Stimulated activated CD4-positive, alpha-beta T cell treated with anti-CD3 and anti-CD28 coated beads, Interleukin-15, amount 100 ng/mL, for 24 hours (primary cell): Measurements from ENCODE around the gene PPP1R13B.

Source experiments
- DNase-seq: peaks from one replicate; pipeline ENCODE4 v3.0.0-alpha.2; 2020

Gene PPP1R13B

DNA sequence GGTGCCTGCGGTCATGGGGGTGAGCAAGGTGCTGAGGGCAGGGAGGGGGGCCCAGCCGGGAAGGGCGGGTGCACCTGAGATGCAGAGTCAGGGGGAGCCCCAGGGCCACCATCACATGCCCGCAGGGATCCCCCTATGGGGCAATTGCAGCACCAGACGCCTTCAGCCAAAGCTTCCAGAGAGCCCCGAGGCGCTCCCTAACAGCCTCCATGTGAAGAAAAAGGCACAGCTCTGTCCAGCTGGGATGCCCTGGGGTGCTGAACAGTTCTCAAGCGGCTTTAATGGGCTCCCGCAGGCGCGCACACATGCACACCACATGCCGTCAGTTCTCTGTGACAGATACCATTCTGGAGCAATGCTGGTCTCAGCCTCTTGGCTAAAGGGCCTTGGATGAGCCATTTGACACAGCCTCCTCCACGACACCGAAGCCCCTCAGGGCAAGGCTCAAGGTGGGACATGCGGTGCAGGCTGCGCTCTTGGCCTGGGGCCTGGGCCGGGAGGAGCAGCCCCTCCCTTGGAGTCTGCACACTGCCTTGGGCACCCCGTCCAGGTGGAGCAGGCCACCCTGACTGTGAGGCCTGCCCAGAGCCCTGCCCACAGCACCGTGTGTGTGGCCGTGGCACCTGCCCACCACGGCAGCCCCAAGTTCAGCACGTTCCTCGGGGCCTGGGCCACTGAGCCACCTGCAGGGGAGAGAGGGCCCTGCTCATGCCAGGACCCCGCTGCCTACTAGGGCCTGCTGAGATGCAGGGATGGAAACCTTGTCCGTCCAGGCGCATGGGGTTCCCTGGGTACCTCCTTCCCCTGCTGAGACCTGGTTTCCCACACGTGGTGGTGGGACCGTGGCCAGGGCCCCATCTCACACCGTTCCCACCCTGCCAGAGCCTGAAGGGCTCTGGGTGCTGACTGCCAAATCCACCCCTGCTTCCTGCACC lies 139.8 kb downstream of the PPP1R13B start:
- DNase-seq, result no peak

DNA sequence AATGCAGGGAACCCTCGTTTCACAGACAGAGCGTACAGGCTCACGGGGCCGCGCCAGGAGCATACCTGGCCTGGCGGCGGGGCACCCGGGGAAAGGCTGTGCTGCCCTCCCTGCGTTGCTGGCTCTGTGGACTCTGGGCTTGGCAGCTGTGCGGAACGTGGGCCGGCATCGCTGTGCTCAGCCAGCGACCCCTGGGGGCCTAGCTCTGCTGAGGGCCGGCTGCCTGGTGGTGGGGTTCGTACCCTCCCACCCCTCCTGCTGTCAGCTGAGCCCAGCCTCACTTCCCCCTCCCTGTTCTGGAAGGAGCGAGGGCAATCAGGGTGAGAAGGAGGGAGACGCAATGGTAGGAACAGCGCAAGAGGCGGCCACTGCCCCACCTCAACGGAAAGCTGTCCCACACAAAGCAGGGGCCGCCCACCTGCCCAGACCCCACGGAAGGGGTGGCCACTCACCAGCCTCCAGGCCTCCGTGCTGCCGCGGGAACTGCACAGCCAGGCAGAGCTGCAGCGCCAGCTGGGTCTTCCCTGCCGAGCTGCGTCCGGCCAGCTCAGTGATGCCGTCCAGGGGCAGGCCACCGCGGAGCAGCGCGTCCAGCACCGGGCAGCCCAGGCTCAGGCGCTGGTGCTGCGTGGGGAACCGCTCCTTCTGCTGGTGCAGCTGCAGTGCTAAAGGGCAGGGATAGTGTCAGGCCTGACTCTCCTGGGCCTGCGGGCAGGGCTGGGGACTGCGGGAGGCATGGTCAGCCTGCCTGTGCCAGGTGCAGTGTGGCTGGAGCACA lies 140.6 kb downstream of the PPP1R13B start:
- no peak for DNase-seq

DNA sequence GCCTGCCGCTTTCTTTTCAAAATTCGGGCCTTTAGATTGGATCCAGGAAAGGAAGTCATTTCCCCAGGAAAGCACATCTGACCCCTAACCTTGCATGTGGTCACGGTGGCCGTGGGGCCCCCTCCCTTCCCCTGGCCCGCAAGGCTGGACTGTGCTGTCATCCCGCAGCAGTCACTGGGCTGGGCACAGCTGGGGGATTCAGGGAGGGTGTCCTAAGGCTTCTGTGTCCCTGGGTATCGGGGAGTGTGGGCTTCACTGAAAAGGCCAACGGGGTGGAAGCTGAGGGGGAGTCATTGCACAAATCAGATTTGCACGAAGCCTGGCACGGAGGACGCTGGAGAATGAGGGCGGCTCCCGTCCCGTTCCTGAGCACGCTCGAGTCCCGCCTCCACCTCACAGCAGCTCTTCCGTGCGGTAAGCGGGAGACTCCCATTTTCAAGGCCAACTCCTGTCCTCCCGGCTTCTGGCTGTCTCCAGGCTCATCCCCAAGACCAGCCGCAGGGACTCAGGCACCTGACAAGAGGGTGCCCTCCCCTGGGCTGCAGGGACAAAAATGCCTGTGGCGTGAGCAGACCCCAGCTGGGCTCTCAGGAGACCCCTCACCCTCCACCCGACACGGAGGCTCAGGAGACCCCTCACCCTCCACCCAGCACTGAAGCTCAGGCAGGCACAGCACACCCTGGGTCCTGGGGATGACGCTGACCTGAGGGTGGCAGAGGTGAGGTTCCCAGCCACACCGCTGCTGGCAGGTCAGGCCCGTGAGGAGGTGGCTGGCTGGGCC lies 141.7 kb downstream of the PPP1R13B start:
- DNase-seq, result no peak

DNA sequence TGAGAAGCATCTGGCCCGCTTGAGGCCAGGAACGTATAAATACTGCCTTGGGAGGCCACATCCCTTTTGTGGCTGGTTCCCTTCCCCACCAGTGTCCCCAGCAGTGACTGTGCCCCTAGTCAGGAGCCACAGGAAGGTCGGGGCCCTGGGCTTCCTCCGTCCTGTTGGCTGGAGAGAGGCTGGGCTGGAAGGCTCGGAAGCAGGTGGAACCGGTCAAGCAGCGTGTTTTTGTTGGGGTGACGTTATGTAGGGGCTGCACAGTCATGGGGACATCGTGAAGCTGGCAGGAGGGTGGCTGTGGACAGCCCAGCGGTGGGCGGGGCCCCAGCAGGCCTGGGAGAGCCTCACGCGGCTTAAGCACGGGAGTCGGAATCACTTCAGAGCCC lies 142.3 kb downstream of the PPP1R13B start:
- no peak for DNase-seq

DNA sequence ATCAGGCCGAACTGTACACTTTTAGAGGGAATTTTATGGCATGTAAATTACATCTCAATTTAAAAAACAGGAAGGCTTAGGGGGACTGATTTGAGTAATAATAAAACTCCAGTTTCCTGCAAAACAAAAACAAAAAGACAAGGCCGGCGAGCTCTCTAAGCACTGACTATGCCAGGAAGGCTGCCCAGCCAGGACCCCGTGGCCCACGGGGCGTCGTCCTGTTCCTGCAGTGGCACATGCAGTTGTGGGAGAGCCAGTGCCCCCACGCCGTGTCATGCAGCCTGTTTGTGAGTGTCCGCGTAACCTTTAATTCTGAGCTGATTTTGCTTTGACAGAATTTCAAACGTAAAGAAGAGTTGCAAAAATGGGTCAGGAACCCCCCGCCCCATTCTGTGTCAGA lies 142.7 kb downstream of the PPP1R13B start:
- no peak for DNase-seq

DNA sequence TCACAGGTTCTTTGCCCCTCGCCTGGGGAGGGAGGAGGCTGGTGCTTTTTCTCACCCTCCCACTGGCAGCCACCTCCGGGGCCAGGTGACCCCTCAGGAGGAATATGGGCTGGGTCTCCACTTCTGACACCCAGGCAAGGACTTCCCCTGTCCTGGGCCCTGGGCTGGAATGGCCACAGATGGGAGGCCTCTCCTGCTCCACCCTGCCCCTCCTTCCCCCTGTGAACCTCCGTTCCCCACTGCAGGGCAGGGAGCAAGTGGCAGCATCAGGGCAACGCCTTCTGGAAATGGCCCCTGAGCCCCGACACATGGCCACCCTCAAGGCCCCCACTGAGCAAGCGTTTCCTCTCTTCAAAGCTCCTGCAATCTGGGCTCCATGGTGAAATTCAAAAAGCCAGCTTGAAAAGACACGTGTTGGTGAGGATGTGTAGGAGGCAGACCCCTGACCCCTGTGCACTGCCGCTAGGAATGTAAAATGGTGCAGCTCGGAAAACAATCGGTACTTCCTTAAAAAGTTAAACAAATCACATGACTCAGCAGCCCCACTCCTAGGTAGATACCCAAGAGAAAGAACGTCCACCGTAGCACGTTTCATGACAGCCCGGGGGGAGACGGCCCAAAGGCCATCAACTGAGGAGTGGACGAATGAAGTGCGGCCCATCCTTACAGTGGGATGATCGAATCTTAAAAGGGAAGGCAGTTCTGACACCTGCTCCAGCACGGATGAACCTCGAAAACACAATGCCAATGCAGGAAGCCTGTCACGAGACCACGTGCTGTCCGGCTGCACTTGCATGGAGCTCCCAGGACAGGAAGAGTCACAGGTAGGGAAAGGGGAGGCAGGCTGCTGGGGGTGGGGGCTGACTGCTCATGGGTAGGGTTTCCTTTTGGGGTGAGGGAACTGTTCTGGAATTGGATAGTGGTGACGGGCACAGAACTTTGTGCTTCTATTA lies 143.7 kb downstream of the PPP1R13B start:
- DNase-seq, result no peak

DNA sequence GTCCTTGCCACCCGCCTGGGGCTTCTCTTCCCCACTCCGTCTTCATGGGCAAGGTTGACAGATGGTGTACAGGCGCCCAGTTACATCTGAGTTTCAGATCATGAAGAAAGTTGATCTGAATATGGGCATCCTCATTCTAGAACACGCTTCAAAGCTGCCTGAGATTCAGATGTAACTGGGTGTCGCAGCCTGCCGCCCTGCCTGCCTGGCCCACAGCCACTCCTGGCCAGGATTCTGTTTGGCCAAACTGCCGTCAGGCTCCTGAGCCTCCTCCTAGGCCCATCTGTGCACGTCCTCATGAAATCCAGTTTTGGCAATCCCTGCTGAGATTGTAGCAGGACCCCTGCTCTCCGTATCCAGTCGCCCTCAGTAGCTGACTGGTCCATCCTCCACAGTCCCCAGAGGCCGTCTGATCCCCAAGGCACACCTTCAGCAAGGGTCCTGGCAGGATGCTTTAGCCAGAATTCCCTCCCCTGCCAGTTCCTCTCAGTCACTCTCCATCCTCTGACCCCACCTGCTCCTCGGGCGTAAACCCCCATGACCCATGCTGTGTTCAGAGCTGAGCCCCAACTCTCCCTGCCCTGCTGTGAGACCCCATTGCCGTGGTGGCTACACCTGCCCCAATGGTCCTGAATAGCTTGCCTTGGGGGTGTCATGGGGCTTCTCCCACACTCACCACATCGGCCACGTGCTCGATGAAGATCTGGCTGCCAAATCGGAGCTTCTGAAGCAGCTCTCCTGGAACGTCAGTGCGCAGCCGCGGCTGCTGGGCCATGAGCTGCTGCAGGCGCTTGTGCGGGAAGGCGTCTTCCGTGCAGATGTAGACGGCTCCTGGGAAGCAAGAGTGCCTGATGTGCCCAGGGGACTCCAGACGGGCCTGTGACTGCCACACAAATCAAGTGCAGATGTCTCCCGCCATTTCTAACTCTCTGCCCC lies 144.6 kb downstream of the PPP1R13B start:
- DNase-seq, result no peak

DNA sequence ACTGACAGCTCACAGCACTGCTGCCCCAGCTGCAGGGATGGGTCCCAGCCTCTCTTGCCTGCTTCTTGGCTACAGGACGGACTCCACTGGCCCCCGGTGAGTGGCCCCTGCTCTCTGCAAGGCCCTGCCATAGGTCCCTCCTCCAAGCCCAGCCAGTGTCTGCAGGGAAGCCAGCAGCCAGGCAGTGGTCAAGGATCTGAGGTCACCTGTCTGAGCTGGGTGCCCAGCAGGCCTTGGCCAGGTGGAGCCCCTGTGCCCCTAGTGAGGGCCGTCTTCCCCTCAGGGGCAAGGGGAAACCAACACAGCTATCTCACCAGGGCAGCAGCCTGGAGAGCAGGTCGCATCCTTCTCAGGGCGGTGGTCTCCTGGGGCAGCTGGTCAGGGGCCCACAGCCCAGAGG lies 145.3 kb downstream of the PPP1R13B start:
- no peak for DNase-seq

DNA sequence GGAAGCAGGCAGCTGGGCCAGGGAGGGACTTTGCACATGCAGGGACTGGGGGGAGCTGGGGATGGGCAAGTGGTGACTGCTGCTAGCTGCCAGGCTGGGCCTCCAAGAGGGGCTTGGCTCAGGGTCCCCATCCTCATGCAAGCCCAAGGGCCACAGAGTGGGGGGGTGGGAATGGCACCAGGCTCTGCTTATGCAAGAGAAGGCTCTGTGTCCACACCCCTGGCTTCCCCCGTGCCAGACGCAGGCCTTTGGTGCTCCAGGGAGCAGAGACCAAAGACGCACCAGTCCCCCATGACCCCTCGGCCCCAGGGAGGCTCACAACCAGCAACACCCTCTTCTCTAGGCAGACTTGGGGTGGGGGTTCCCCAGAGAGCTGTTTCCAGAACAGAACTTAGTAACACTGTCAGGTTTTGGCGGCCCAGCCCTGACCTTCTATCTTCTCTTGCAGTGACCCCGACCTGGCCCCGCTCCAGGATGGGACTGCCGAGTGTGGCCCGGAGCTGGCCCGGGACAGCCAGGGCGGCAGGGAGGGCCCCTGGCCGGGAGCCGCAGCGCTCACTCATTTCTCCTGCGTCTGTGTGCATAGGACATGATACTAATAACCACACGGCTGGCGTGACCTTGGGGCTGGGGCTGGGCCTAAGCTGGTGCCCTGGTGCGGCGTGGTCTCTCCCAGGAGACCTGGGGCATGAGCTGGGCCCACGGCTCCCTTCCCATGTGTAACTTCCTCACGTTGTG lies 146.5 kb downstream of the PPP1R13B start:
- no peak for DNase-seq

DNA sequence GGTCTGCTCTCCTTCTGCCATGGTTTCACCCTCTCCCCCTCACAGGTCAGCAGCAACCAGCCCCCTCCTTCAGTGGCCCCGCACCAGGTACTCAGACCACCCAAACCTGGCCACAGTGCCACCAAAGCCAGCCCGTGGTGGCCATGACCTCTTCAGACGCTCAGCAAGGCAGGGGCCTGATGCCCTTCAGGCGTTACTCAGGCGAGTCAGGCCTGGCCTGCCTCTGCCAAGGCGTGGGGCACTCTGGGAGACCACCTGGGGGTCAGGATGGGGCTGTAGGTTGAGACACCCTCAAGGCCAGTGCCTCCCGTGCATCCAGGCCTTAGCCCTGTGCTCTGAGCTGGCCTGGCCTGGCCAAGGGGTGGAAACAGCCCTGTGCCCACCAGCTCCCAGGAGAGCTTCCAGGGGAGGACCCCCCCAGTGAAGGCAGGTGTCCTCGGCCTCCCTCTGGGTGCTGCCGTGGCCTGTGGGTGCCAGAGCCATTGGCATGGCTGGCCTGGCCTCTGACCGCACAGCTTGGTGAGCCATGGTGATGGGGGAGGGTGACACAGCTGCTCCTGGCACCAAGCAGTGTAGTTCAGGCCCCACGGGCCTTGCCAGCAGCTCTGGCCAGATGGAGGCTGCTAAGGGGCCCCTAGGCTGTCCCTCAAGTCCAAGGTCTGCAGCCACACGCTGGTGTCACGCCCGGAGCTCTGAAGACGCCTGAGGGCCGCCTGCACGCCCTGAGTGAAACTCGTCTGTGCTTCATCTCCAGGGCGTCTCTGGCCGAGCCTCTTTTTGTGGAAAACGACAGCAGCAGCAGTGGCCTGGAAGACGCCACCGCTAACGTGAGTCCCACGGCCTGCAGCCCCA lies 147.2 kb downstream of the PPP1R13B start:
- no peak for DNase-seq

DNA sequence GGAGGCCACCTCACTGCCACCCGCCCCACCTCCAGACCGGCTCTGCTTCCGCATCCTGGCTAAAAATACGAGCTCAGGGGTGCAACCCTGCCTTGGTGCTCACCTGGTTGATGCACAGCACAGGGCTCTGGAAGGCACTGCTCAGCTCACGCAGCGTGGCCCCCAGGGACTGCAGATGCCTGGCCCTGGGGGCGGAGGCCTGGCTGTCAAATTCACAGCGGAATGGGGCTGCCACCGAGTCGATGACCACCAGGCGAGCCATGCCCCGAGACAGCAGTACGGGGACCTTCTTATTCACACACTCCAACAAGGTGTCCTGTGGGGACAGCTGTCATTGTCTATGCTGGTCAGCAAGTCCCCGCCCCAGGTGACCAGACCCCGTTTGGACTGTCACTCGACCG lies 148.1 kb downstream of the PPP1R13B start:
- DNase-seq, result no peak

DNA sequence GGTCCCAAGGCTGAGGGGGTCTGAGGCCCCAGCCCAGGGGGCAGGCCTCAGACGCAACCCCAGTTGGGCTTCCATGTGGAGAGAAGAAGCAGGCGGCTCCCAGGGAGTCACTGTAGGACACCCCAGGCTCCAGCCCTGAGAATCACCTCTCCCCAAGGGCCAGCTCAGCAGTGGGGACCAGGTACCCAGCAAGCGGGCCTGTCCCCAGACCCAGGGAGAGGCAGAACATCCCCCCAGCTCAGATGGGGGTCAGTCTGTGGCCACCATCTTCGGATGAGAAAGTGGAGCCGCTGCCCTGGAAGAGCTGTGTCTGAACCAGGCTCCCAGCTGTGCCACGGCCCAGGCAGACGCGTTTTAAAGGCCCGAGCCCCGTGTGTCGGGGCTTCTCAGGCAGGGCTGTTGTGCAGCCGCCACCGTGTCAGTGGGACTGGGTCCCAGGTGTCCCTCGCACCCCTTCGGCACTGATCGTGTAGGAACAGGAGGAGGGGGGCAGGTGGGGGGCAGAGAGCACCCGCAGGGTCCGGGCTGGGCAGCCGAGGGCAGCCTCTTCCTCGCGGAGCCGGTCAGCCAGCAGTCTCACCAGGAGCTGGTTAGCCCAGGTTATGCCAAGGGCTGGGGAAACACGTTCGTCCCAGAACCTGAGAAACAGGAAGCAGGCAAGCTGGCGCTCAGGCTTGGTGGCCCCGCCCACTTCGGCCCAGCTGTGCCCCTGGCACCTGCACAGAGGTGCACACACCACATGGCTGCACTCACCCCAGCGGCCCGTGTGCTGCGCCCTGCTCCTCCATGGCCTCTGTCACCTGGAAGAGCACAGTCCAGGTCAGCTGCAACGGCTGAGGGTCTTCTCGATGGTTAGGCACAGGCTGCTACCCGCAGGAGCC lies 148.8 kb downstream of the PPP1R13B start:
- peak; percentile 41 for DNase-seq

DNA sequence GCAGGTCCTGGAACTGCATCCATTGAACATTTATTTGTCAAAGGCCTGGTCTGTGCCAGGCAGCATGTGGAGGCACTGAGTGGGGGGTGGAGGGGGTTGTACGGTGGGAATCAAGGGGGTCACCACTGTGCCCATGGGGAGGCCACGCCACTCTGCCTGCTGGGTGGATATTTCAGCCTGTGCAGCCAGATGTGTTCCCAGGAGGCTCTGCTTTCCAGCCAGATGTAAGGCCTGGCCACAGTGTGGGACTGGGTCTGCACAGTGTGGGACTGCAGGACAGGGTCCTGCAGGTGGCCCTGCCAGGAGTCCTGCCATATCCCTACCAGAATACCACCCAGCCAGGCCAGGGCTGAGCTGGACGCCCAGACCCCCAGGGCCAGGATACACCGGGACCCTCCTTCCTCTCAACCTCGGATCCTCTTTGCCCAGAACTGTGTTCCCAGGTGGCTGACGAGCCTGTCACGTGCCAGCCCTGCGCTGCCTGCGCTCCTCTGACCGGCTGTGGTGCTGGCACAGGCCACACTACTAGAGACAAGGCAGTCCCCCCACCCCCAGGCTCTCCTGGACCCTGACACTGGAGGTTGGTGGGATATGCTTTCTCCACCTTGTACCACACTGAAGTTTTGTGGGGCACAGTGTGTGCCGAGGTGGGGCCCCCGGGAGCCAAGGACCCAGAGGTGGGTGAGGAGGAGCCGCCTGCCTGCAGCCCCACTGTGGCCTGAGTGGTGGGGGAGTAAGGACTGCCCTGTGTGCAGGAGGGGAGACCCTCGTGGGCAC lies 149.6 kb downstream of the PPP1R13B start:
- no peak for DNase-seq

DNA sequence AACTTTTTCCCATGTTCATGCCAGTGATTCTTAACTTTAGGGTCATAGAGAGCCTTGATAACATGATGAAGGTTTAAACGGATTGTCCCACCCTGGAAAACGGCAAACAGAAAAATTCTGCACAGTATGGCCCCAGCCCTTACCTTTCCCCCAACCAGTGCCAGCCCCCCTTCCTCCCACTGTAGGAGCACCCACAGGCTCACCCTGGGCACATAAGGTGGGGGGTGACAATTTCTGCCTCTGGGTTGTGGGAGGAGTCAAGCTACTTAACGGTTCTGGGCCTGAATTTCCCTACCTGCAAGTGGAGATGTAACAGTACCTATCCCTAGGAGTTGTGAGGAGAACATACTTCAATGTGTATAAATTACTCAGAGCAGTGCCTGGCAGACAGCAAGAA lies 150.2 kb downstream of the PPP1R13B start:
- no peak for DNase-seq

DNA sequence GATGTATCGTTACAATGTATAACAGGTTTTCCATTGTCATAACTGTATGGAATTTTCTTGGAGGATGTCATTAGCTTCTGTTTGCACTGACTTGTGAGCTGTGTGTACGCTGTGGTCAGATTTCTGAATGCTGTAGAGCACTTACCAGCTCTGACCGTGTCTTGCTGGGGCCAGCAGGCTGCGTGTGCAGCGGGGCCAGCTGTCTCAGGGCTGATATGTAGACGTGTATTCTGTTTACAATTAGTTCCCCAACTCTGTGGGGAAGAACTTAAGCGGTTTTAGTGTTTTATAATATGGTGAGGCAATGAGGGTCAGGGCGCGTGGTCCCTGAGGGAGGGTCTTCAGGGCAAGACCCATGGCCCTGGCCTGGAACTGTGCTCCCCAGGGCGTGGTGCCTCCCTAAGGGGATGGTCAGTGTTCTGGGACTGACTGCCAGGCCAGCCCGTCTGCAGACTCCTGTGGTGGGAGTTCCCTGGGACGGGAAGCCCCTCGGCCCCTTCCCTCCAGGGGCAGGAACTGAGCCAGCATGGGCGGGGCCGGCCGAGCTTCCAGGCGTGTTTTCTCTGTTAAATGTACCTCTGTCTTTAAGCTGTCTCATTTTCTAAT lies 150.8 kb downstream of the PPP1R13B start:
- DNase-seq, result no peak

DNA sequence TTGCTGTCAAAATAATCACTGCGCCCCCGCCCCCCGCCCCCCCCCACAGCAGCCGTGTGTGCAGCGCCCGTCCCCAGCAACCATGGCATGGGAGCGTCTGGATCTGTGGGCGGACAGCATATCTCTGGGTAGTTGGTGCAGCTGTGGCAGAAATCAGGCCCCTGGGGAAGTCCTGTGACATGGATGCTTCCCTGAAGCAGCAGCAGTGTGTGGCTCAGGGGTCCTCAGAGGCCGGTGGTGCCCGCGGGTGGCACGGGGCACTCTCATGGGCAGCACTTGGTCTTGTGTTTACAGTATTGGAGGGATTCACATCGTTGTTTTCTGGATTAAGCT lies 151.3 kb downstream of the PPP1R13B start:
- no peak for DNase-seq
